Uterus (tissue), 4 donors: ENCODE results near the gene AHSP. TPM values are rescaled to one million over a fixed set of nuclear protein-coding genes. Genes with fewer than 3 reads are reported as not detected.

Experiments used
- DNase-seq, 2 donors: peaks; one replicate each; pipeline ENCODE4 v3.0.0-alpha.2; 2019 to 2020
- H3K27ac ChIP-seq, 2 donors: fragments of 200-600 bp; sonication (generic); 1 replicate in 1 of 2; 2 replicates in 1 of 2; pipeline ENCODE4 v1.5.1; 2016 to 2018
- H3K27me3 ChIP-seq, 2 donors: fragments of 200-600 bp; sonication (generic); one replicate each; pipeline ENCODE4 v1.5.1; 2018 to 2019; ENCODE audit warnings: control low read depth in 1 of 2
- H3K36me3 ChIP-seq, 2 donors: fragments of 200-600 bp; sonication (generic); one replicate each; pipeline ENCODE4 v1.5.1; 2019; ENCODE audit warnings: control low read depth in 1 of 2
- H3K4me1 ChIP-seq, 2 donors: fragments of 200-600 bp; sonication (generic); one replicate each; pipeline ENCODE4 v1.5.1; 2018 to 2019; ENCODE audit warnings: control low read depth in 1 of 2
- H3K4me3 ChIP-seq, 2 donors: fragments of 200-600 bp; sonication (generic); 1 replicate in 1 of 2; 2 replicates in 1 of 2; pipeline ENCODE4 v1.5.1; 2018 to 2019; ENCODE audit warnings: mild to moderate bottlenecking in 1 of 2
- H3K9me3 ChIP-seq, 2 donors: fragments of 200-600 bp; sonication (generic); one replicate each; pipeline ENCODE4 v1.5.1; 2019; ENCODE audit warnings: control low read depth in 1 of 2
- POLR2A ChIP-seq, 2 donors: fragments of 450-650 bp; IDR thresholded peaks; one replicate each; pipeline ENCODE4 v1.6.1; 2016; ENCODE audit warnings: antibody characterized with exemption in 2 of 2, mild to moderate bottlenecking in 1 of 2, moderate library complexity in 1 of 2
- intact Hi-C: fragments of 100-400 bp; cut with DNase I; formaldehyde crosslinking; loops from one replicate; pipeline ENCODE4 v1.15.1; 2023; ENCODE audit warnings: low total_unique reads
- total RNA-seq, 4 donors: library from RNA; depleted of rRNA in 3 of 4; stranded (reverse); fragments of >200 nt in 3 of 4; gene quantifications; one replicate each; pipeline versions ENCODE4 v1.1.0 to v1.2.4, GENCODE V29; 2014 to 2023
- TF ChIP-seq, protein P1 (sequence below), 4 experiments: fragments of 200-600 bp in 2 of 4; fragments of 450-650 bp in 2 of 4; sonication (generic) in 2 of 4; IDR thresholded peaks; one replicate each; pipeline ENCODE4 v1.5.1; 2016 to 2019; ENCODE audit warnings: antibody characterized with exemption in 4 of 4, mild to moderate bottlenecking in 2 of 4, moderate library complexity in 1 of 4
- donor health status: DM: yes; HTN: yes; CAD: no.

The AHSP gene
- total RNA-seq, 4 donors from 2014 or later, result 5.6 TPM; not detected in 3

GRCh38 chr16:31528523-31529107, 915 bp downstream of the AHSP start:
- DNase-seq, result peak; percentile 30 to 35
- intact Hi-C loops, result no loop called here
- H3K4me1 ChIP-seq, result peaks cover 0 to 6% of the 10 kb centered on the region in 2 donors
- no peaks in the 10 kb centered on the region for H3K36me3 ChIP-seq
- H3K9me3 ChIP-seq, result no peaks in the 10 kb centered on the region
- H3K27ac ChIP-seq, result peak overlapping the region; percentile 23 to 79
- H3K4me3 ChIP-seq, result peak overlapping the region; percentile 23 to 45
- TF ChIP-seq, protein P1, sequence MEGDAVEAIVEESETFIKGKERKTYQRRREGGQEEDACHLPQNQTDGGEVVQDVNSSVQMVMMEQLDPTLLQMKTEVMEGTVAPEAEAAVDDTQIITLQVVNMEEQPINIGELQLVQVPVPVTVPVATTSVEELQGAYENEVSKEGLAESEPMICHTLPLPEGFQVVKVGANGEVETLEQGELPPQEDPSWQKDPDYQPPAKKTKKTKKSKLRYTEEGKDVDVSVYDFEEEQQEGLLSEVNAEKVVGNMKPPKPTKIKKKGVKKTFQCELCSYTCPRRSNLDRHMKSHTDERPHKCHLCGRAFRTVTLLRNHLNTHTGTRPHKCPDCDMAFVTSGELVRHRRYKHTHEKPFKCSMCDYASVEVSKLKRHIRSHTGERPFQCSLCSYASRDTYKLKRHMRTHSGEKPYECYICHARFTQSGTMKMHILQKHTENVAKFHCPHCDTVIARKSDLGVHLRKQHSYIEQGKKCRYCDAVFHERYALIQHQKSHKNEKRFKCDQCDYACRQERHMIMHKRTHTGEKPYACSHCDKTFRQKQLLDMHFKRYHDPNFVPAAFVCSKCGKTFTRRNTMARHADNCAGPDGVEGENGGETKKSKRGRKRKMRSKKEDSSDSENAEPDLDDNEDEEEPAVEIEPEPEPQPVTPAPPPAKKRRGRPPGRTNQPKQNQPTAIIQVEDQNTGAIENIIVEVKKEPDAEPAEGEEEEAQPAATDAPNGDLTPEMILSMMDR (IDR thresholded peaks at IDR 0.05), result no peak
- no peak for TF ChIP-seq POLR2A (IDR thresholded peaks at IDR 0.05)
- H3K27me3 ChIP-seq, result no peaks in the 10 kb centered on the region

DNA sequence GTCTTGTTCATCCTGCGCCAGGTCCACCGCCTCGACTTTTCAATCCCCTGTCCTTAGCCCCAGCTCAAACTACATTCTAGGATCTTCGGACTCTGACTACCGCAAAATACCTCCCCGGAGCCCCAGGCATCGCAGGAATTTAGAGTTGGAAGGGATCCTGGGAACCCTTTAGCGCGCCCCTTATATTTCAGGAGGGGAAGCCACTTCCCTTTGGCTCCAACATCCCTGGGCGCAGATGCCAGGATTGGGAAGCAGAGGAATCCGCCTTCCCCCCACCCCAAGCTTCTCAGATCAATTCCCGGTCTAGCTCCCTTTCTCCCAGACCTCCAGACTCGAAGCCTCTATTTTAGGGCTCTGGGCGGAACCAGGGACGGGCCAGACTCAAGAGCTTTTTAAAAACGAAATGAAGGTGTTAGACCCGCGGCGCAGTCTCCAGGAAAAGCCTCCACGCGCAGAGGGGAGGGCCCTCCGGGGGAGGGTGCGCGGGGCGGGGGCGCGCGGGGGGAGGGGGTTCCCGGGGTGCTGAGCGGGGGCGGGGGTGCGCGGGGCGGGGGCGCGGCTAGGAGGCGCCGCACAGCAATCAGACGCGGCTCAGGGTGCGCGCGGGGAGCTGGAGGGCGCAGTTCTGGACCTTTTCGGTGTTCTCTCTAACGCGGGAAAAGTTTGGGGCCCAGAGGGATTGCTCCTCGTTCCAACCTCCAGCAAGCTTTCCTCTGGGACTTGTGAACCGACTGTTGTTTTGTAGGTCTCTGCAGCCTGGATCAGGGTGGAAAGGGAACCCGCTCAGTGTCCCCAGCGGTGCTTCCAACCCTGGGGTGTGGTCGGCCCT, 1.6 kb downstream of the AHSP start:
- intact Hi-C loops, result no loop called here
- H3K27me3 ChIP-seq, result no peaks in the 10 kb centered on the region
- DNase-seq, result peak; percentile 47 to 53

GRCh38 chr16:31529937-31530312, 2.2 kb downstream of the AHSP start:
- Histone ChIP-seq H3K4me1 (peaks cover 0 to 6% of the 10 kb centered on the region in 2 donors), H3K27ac (peak overlapping the region; percentile 23 to 79), H3K27me3 (no peaks in the 10 kb centered on the region), H3K9me3 (no peaks in the 10 kb centered on the region), H3K36me3 (no peaks in the 10 kb centered on the region), H3K4me3 (peak overlapping the region; percentile 23 to 45)
- intact Hi-C loops, result no loop called here
- TF ChIP-seq, protein P1 (IDR thresholded peaks at IDR 0.05), result no peak
- no peak for TF ChIP-seq POLR2A (IDR thresholded peaks at IDR 0.05)
- no peak for DNase-seq

More for the DNA sequence above, 1.6 kb downstream of the AHSP start:
- no peaks in the 10 kb centered on the region for H3K36me3 ChIP-seq
- peak overlapping the region; percentile 23 to 45 for H3K4me3 ChIP-seq
- H3K4me1 ChIP-seq, result peaks cover 0 to 6% of the 10 kb centered on the region in 2 donors
- H3K9me3 ChIP-seq, result no peaks in the 10 kb centered on the region
- H3K27ac ChIP-seq, result peak overlapping the region; percentile 23 to 79
- TF ChIP-seq POLR2A (IDR thresholded peaks at IDR 0.05), result no peak
- TF ChIP-seq, protein P1 (IDR thresholded peaks at IDR 0.05), result peak in 1 of 4 experiments; percentile 5

- no peaks in the 10 kb centered on the region for H3K36me3 ChIP-seq
- H3K9me3 ChIP-seq, result no peaks in the 10 kb centered on the region
- no peak for DNase-seq
- intact Hi-C loops, result no loop called here
- H3K27ac ChIP-seq, result no peak overlapping the region
- H3K4me3 ChIP-seq, result no peak overlapping the region
- H3K4me1 ChIP-seq, result peaks cover 0 to 6% of the 10 kb centered on the region in 2 donors
- no peak for TF ChIP-seq POLR2A (IDR thresholded peaks at IDR 0.05)
- TF ChIP-seq, protein P1 (IDR thresholded peaks at IDR 0.05), result no peak
- H3K27me3 ChIP-seq, result no peaks in the 10 kb centered on the region
Observed at GRCh38 chr16:31530405-31530804, 2.7 kb downstream of the AHSP start.

GRCh38 chr16:31531096-31531495, 3.4 kb downstream of the AHSP start:
- intact Hi-C loops, result no loop called here
- TF ChIP-seq POLR2A (IDR thresholded peaks at IDR 0.05), result no peak
- TF ChIP-seq, protein P1 (IDR thresholded peaks at IDR 0.05), result no peak
- Histone ChIP-seq H3K27ac (no peak overlapping the region), H3K36me3 (no peaks in the 10 kb centered on the region), H3K9me3 (no peaks in the 10 kb centered on the region), H3K27me3 (no peaks in the 10 kb centered on the region), H3K4me1 (peaks cover 0 to 6% of the 10 kb centered on the region in 2 donors), H3K4me3 (no peak overlapping the region)
- DNase-seq, result no peak
